ENCODE results near the gene MTNR1A.
"Not testable (repeated sequence)": the region's sequence is repeated elsewhere in the genome, so short reads cannot be mapped to it uniquely, and the experiment has no call there.

DNA sequence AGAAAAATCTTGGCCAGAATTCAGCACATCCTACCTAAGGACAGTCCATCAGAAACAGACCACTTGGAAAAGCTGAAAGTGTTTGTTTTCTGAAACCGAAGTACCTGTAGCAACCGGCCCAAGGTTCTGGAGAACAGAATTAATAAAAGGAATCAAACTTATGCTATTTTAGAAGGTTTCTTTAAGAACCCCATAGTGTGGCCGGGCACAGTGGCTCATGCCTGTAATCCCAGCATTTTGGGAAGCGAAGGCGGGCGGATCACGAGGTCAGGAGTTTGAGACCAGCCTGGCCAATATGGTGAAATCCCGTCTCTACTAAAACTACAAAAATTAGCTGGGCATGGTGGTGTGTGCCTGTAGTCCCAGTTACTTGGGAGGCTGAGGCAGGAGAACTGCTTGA lies 50.6 kb downstream of the MTNR1A start:
- TF ChIP-seq POLR2A, CTCF (IDR thresholded peaks at IDR 0.05): not testable (repeated sequence)

Measured in prostate gland (tissue), 2 donors.